ENCODE results near the gene USH2A.
"Not testable (repeated sequence)": the region's sequence is repeated elsewhere in the genome, so short reads cannot be mapped to it uniquely, and the experiment has no call there.

USH2A gene

DNA sequence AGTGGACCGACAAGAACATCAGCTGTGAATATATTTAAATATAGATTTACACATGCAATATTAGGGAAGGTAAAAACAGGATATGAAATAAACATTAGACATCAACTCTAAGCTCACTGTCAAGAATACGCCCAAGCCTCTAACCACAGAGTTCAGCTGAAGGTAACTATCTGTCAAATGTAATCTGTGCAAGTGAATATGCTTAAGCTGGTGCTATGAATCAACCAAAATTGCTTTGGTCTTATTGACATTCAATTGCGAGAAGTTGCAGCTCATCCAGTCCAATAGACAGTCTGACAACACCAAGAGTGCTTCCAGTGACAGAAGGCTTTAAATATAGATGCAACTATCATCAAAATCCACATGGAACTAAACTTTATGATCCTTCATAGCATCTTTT, 32.3 kb downstream of the USH2A start:
- no peak for DNase-seq

DNA sequence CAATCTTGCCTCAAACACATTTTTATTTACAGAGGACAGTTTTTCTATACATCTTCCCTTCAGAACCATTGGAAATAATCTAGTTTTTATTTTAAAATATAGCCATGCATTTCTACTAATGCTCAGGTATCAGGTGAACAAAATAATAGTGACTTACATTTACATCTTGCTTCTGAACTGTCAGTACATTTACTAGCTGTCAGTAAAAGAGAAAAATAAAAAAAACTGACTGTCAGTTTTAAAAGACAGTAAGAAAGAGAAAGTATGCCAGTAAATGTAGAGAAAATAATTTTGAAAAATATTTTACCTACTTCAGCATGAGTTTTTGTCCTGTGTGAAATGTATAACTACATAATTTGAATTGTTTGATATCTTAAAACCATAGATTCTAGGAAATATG, 33.5 kb downstream of the USH2A start:
- no peak for DNase-seq

DNA sequence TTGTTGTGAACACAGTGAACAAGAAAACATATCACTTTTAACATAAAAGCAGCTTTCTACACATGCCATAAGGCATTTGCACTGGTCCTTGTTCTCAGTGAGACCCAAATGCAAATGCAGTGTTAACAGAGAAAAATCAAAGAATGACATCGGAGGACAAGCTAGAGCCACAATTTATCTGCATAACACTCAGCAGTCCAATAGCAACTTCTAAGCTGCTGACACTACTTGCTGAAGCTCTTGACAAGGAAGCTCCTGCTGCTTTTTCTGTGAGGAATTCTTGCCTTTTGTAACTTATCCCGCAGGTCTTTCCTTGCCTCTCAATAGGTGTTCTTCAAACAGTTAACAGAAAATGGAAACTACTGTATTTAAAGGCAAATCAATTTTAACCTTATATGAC, 34.7 kb downstream of the USH2A start:
- no peak for DNase-seq

DNA sequence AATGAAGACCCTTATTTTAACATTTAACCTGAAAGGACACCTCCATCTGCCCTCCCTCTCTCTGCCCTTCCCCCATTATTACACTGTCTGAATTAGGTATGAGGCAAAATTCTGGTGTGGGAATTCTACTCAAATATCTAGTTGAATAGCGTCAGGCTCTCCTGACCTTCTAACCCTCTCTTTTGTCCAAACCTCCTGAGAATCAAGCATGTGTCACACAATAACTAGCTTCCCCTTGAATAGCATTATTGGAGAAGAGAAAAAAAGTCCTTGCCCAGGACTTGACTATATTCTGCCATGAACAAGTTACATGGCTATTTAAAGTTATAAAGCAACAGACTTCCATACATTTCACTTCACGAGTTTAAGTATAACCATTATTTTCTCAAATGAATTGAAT, 35.5 kb downstream of the USH2A start:
- DNase-seq = no peak

DNA sequence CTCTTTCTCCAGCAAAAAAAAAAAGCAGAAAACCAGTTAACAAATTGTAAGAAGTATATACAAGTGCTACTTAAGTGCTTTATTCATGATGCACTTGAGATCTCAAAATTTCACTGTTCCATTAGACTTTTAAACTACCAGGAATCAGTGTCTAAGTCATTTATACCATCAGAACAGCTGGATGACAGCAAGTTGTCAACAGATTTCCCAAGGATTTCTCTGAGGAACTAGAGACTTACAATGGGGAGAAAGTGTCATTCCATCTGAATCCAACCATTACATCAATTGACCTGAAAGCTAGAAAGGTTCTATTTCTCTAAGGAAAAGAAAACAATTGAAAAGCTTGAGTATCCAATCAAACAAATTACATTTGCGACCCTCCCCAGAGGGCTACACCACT, 43.8 kb downstream of the USH2A start:
- no peak for DNase-seq

DNA sequence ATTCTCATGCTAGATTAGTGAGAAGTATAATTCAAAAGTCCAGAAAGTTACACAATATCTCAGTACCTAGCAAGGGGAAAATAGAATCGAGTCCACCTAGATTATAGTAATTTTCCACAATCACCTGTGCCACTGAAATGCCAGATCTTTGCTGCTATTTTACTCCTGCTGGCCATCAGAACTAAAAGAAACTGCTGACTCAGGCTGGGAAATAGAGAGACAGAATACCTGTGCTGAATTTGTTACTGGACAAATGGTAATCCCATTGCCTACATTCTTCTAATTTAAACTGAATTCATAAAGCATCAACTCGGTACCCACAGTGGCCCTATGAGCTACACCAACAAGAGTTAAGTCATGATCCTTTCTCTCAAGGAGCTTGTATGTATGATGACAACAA, 55.0 kb downstream of the USH2A start:
- no peak for DNase-seq

DNA sequence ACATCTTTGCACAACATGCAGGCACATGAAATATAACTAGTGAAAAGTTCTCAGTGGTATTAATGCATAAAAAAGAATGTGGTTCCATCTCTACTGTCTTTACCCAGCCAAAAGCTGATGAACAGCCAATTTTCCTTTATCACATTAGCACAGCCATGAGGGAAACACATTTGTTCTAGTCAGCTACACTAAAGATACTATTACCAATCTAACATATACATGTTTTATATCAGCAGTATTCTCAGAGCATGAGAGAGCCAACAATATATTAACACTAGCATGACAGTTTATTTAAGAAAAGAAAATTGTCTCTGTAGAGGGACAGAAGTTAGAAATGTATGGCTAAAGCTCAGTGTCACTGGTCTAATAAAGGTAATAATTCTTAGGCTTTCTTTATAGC, 56.3 kb downstream of the USH2A start:
- no peak for DNase-seq

DNA sequence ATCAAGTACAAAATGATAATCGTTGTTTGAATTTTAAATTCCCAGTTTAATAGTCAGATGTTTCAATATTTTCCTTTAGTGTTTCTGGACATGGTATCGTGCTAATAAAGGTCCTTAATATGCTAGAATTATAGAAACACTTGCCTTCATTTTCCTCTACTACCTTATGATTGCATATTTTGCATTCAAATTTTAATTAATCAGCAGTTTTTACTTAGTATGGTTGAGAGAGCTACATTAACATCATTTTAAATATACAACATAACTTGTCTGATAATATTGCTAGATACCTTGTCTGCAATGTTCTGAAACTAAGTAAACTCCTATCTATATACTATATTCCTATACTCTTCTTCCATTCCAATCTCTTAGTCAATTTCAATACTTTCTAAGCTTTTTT, 66.3 kb downstream of the USH2A start:
- DNase-seq = no peak

DNA sequence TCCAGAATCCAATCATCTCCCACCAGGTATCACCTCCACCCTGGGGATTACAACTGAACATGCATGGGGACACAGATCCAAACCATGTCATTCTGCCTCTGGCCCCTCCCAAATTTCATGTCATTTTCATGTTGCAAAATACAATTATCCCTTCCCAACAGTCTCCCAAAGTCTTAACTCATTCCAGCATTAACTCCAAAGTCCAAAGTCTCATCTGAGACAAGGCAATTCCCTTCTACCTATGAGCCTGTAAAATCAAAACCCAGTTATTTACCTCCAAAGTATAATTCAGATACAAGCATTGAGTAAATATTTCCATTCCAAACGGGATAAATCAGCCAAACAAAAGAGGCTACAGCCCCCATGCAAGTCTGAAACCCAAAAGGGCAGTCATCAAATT, 73.1 kb downstream of the USH2A start:
- DNase-seq = no peak

DNA sequence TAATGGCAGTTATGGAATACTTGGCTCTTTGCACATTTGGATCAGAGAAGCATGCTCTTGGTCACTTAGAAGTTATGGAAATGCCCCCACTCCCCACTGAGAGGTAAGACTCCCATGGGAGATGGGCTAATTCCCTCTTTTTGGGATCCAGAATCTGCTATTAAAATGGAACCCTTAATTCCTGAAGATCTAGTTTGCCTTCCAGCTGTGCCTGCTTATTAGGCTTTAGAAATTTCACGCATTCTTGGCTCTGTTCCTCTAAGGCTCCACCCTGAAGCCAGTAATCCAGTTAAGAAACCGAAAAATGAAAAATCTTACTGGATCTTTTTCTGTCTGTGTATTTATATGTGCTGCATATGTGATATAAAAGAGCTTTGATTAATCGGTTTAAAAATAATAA, 76.7 kb downstream of the USH2A start:
- no peak for DNase-seq

DNA sequence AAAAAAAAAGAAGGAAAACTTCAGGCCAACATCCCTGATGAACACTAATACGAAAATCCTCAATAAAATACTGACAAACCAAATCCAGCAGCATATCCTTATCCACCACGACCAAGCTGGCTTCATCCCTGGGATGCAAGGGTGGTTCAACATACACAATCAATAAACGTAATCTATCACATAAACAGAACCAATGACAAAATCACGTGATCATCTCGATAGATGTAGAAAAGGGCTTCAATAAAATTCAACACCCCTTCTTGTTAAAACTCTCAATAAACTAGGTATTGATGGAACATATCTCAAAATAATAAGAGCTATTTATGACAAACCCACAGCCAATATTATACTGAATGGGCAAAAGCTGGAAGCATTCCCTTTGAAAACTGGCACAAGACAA, 82.7 kb downstream of the USH2A start:
- DNase-seq = not testable (repeated sequence)

DNA sequence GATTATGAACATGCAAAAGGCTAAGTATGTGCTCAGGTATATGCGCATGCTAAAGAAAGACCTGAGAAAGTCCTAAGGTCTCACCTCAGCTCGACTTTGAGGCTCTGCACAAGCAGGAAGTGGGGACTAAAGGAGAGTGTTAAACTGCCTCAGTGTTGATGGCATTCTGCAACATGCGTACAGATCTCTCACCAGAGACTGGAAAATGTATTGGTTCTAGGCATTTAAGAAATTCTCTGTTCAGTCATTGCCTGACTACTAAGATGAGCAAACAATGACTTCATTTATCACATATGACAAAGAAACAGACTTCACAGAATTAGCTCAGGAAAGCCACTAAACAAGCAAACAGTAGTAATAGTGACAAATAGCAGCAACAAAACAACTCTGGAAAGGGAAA, 90.8 kb downstream of the USH2A start:
- no peak for DNase-seq

DNA sequence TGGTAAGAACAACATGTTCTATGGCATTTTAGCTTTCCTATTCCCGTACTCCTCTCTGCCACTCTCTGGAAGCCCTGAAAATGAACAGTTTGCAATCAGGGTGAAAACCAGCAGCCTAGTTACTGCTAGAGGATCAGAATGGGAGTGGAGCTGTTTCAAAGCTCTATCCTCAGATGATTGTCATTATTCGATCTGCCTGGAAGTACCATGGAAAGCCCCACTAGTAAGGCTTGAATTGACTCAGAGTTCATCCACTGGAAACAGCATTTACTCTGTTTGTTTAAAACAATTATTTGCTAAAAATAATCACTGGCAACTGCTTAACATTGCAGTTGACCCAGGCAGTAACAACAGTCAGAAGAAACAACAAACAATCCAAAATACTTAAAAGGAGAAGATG, 91.2 kb downstream of the USH2A start:
- no peak for DNase-seq

DNA sequence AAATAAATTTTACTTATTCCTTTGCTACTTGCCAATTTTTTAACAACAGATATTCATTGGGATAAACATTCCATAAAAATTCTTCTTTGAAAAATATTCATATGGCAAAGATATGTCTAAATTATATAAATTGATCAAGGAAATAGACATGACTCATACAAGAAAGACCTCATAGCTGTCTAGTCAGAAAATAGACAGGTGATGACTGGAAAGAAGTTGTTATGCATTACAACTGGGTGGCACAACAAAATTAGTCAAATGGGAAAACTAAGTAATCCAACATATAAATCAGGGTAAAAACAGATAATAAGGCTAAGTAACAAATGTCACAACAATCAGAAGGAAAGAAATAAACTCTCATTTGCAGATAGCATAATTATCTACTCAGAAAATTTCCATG, 92.0 kb downstream of the USH2A start:
- DNase-seq = no peak

DNA sequence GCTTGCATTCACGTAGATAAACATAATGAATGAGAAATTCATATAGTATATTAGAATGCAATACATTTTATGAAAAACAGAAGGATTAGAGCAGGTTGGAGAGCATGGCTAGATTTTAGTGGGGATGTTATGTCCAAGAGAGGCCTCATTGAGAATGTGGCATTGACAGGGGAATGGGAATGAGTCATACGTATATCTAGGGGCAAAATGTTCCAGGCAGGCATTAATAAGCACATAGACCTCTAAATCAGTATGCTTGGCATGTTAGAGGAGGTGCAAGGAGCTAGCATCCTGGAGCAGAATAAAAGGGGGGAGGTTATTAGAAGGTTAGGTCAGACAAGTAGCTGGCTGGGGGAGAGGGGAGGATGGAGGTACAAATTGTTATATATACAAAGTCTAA, 93.0 kb downstream of the USH2A start:
- no peak for DNase-seq

DNA sequence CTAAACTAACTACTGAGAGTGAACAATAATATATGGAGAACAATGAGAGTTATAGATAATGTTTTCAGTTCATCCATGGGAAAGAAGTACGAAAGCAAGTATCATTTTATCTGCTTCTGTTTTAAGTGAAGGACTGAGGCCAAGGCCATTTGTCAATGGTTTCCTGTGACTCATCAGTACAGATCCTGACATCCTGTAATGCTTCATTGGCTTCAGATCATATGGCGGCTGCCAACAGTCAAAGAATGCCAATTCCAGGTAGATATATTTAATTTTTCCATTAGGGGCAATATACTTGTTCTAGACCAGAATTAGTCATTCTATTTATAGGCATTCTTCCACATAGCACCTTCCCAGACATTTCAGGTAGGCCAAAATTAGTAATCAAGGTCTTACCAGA, 97.3 kb downstream of the USH2A start:
- no peak for DNase-seq

DNA sequence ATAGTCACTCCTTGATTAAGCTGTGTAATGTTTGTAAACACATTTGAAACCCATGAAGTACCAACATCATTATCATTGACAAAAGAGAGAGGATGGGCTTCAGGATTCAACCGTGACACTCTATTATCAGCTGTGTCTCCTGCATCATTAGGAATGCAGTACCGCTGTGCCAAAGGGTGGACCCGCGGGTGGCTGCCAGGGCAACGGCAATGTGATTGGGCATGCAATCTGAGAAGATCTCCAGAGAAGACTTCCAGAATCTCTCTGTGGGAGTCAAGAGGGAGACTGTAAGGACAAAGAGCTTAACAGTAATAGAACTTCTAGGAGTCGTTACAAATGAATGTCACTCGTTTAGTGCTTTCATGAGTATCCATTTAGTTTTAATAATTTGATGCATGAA, 97.9 kb downstream of the USH2A start:
- no peak for DNase-seq

DNA sequence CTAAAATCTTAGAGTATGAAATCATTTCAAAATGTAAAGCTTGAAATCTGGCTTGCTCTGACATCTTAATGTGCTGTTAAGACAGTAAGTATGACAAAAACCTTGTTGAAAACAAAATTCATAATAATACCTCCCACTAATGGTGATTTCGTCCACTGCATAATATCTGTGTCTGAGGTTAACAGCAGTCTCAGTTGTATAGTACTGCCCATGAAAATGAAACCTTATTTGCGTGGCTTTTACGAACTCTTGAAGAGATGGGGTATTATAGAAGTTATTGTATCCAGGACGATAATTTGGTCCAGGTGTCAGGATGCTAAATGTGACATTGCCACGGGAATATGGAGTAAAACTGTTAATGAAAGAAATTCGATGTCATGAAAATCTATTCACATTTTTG, 99.9 kb downstream of the USH2A start:
- no peak for DNase-seq

DNA sequence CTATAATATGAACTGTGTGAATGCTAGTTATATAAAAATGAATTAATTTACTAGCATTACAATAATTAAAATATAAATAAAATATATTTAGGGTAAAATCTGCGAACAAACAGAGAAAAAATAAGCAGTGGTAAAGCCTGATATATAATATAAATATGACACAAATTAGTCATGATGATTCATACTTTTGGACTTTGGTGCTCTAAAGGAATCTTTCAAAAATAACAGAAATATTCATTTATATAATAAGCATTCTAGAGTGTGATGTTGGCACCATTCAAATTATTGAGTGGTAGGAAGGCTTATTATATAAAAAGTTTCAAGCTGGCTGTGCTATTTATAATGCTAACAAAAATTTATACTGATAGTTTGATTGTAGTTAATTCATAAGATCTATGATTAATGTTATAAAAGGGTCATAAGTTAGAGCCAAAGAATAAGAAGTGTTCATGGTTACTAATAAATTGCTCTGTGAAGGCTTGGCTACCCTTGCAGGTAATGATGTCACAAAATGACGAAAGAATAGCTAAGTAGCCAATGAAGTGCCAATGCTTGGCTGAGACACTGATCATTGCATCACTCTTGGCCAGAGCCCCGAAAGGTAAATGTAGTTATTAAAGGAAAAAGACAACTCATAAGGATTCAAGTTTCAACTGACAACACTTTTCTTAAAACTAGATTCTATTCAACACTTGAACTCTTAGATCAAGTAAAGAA, 108.7 kb downstream of the USH2A start:
- no peak for DNase-seq

DNA sequence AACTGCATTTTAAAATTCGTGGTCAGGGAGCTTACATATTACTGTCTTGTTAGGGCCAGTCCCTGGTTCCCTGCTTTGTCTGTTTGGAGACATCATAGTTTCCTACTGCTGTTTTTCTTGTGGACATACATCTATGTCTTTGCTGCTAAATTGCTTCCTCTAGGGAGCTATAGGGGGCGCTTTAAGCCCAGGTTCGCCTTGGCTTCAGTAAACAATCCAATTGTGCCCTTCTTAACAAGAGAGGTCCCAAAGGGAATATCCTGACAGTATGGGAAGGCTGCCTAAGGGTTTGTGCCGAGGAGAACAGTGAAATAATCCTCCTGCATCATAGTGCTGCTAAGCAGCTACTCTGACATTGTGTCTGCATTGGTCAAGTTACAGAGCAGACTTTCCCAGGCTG, 112.5 kb downstream of the USH2A start:
- DNase-seq = no peak

DNA sequence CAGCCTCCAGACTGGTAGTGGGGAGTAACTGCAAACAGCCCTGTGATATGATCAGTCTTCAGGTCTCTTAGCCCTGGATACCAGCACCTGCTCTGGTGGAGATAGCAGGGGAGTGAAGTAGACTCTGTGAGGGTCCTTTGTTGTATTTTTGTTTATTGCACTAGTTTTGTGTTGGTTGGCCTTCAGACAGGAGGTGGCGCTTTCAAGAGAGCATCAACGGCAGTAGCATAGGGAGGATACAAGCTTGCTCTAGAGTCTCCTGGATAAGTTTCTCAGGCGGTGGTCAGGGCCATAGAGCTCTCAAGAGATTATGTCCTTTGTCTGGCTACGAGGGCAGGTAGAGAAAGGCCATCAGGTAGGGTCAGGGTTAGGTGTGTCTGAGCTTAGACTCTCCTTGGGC, 116.4 kb downstream of the USH2A start:
- DNase-seq = no peak

DNA sequence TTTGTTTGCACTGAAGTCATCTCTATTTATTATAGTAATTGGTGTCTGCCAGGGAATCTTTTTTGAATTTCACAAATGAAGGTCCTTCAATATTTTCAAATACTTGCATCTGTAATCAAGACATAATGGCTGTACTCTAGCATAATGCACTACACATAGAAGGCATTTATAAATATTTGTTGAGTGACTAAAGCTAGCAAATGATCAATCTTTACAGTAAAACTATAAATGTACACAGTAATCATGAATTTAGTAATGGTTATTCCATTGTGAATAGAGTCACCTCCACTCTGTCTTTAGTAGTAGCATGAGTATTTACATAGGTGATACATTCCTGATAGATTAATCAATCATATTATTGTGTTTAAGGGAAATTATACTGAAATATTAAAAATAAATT, 119.6 kb downstream of the USH2A start:
- DNase-seq = peak in 1 of 2 experiments; percentile 3

DNA sequence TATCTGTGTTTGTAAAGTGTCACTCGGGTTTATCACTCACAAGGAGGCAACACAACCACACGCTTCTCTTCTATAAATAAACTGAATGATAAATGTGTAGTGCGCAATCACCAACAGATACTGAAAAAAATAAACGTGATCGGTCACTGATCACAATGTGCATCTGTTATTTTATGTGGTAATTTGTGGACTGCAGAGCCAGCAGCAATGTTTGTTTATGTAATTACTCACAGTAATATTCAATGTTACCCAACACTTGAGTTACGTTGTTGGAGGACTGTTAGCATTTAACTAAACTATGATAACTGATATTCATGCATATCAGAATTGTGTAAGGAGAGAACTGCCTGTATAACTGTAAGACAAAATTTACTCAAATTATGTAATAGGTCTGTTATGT, 129.6 kb downstream of the USH2A start:
- DNase-seq = no peak

DNA sequence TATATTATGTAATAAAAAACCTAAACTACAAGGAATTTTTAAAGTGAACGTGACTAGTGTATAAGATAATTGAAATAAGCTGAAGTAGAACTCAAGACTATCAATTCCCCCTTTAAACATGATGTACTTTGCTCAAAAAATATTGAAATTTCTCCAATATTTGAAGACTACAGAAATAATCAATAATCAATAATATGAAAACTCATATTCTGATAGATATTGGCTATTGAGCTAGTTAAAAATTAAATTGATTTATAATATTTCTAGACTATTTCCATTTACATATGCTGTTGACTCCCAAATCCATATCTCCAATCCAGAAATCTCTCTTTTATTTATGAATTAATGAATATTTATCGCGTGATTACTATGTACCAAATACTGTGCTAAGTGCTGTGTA, 133.2 kb downstream of the USH2A start:
- DNase-seq = no peak

DNA sequence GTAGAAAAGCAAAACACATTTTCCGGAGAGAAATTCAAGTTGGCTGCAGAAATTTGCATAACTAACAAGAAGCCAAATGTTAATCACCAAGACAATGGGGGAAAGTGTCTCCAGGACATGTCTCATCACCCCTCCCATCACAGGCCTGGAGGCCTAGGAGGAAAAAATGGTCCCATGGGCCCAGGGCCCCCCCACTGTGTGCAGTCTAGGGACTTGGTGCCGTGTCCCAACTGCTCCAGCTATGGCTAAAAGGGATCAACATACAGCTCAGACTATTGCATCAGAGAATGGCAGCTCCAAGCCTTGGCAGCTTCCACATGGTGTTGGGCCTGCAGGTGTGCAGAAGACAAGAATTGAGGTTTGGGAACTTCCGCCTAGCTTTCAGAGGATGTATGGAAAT, 138.2 kb downstream of the USH2A start:
- no peak for DNase-seq

DNA sequence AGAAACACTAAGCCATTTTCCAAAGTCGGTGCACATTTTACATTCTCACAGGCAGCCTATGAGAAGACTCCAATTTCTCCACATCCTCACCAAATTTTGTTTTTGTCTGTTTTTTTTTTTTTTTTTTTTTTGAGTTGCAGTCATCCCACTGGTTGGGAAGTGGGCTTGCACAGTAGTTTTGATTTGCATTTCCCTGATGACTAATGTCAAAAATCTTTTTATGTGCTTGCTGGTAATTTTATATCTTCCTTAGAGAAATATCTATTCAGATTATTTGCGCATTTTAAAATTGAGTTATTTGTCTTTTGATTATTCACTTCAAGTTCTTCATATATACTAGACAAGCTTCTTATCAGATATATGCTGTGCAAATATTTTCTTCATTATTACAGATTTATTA, 141.5 kb downstream of the USH2A start:
- DNase-seq = no peak
